ENCODE measurements around the gene LINGO1.

LINGO1 gene

GRCh38 chr15:77615472-77615871, 17.2 kb downstream of the LINGO1 start:
- DNase-seq (ENCODE audit: low read depth), result no peak

- DNase-seq (ENCODE audit: low read depth), result no peak
Observed at GRCh38 chr15:77614251-77614806, 18.4 kb downstream of the LINGO1 start.

- no peak for DNase-seq (ENCODE audit: low read depth)
Observed at GRCh38 chr15:77613814-77614213, 18.9 kb downstream of the LINGO1 start.

- no peak for DNase-seq (ENCODE audit: low read depth)
Observed at GRCh38 chr15:77612958-77613601, 19.6 kb downstream of the LINGO1 start.

GRCh38 chr15:77611767-77612166, 20.9 kb downstream of the LINGO1 start:
- DNase-seq (ENCODE audit: low read depth), result no peak

- no peak for DNase-seq (ENCODE audit: low read depth)
Observed at GRCh38 chr15:77610731-77611130, 22.0 kb downstream of the LINGO1 start.

GRCh38 chr15:77609558-77609957, 23.2 kb downstream of the LINGO1 start:
- no peak for DNase-seq (ENCODE audit: low read depth)

GRCh38 chr15:77608774-77609173, 23.9 kb downstream of the LINGO1 start:
- DNase-seq (ENCODE audit: low read depth), result no peak

GRCh38 chr15:77607894-77608261, 24.8 kb downstream of the LINGO1 start:
- DNase-seq (ENCODE audit: low read depth), result no peak

GRCh38 chr15:77607111-77607893, 25.4 kb downstream of the LINGO1 start:
- DNase-seq (ENCODE audit: low read depth), result no peak

- no peak for DNase-seq (ENCODE audit: low read depth)
Observed at GRCh38 chr15:77606142-77607034, 26.3 kb downstream of the LINGO1 start.

- DNase-seq (ENCODE audit: low read depth), result no peak
Observed at GRCh38 chr15:77605547-77605946, 27.2 kb downstream of the LINGO1 start.

- no peak for DNase-seq (ENCODE audit: low read depth)
Observed at GRCh38 chr15:77604973-77605372, 27.7 kb downstream of the LINGO1 start.

GRCh38 chr15:77603611-77604336, 28.9 kb downstream of the LINGO1 start:
- no peak for DNase-seq (ENCODE audit: low read depth)

- no peak for DNase-seq (ENCODE audit: low read depth)
Observed at GRCh38 chr15:77602800-77603199, 29.9 kb downstream of the LINGO1 start.

- no peak for DNase-seq (ENCODE audit: low read depth)
Observed at GRCh38 chr15:77599899-77600298, 32.8 kb downstream of the LINGO1 start.

- DNase-seq (ENCODE audit: low read depth), result no peak
Observed at GRCh38 chr15:77599357-77599756, 33.4 kb downstream of the LINGO1 start.

- no peak for DNase-seq (ENCODE audit: low read depth)
Observed at GRCh38 chr15:77598644-77599043, 34.1 kb downstream of the LINGO1 start.

- no peak for DNase-seq (ENCODE audit: low read depth)
Observed at GRCh38 chr15:77597804-77598453, 34.8 kb downstream of the LINGO1 start.

GRCh38 chr15:77596821-77597803, 35.6 kb downstream of the LINGO1 start:
- DNase-seq (ENCODE audit: low read depth), result no peak
